ENCODE results near the gene ASCC2. TPM values are rescaled to one million over a fixed set of nuclear protein-coding genes. Genes with fewer than 3 reads are reported as not detected.

The ASCC2 gene
- total and polyA plus RNA-seq, 2 donors from 2014 or later, result 41.9 to 51.3 TPM

GRCh38 chr22:29798318-29798717 lies 39.8 kb downstream of the ASCC2 start:
- FAIRE-seq, result no peak

GRCh38 chr22:29797351-29797750 lies 40.7 kb downstream of the ASCC2 start:
- intact Hi-C loops (cut with DNase I), result no loop called here
- no peaks in the 10 kb centered on the region for H3K27me3 ChIP-seq (ENCODE audit: control insufficient read depth, insufficient read depth, low read length)
- no peak for TF ChIP-seq CTCF (IDR thresholded peaks at IDR 0.05; ENCODE audit: borderline replicate concordance, extremely low read depth, insufficient read depth)
- no peak overlapping the region for H3K4me3 ChIP-seq (ENCODE audit: low read length in 3 of 3)
- no peaks in the 10 kb centered on the region for H3K9me3 ChIP-seq (ENCODE audit: control insufficient read depth in 2 of 3, insufficient read depth in 1 of 3, low read length in 3 of 3)
- peaks cover 0 to 7% (median 0%) of the 10 kb centered on the region in 3 donors for H3K4me1 ChIP-seq (ENCODE audit: control insufficient read depth in 2 of 3, insufficient read depth in 2 of 3, low read depth in 1 of 3, low read length in 3 of 3)
- H3K36me3 ChIP-seq (ENCODE audit: control insufficient read depth in 2 of 3, insufficient read depth in 3 of 3, low read length in 3 of 3), result peaks cover 0 to 49% (median 45%) of the 10 kb centered on the region in 3 donors
- FAIRE-seq (no peak), DNase-seq (no peak)
- H3K27ac ChIP-seq (ENCODE audit: low read depth in 2 of 2, low read length in 2 of 2), result no peak overlapping the region
- H3K9ac ChIP-seq (ENCODE audit: low read length in 3 of 3), result no peak overlapping the region

More at GRCh38 chr22:29798318-29798717, 39.8 kb downstream of the ASCC2 start:
- peaks cover 0 to 41% (median 37%) of the 10 kb centered on the region in 3 donors for H3K36me3 ChIP-seq (ENCODE audit: control insufficient read depth in 2 of 3, insufficient read depth in 3 of 3, low read length in 3 of 3)
- DNase-seq, result no peak
- no peak overlapping the region for H3K27ac ChIP-seq (ENCODE audit: low read depth in 2 of 2, low read length in 2 of 2)
- no peak overlapping the region for H3K4me3 ChIP-seq (ENCODE audit: low read length in 3 of 3)
- no peaks in the 10 kb centered on the region for H3K9me3 ChIP-seq (ENCODE audit: control insufficient read depth in 2 of 3, insufficient read depth in 1 of 3, low read length in 3 of 3)
- no peak for TF ChIP-seq CTCF (IDR thresholded peaks at IDR 0.05; ENCODE audit: borderline replicate concordance, extremely low read depth, insufficient read depth)
- H3K9ac ChIP-seq (ENCODE audit: low read length in 3 of 3), result no peak overlapping the region
- no peaks in the 10 kb centered on the region for H3K27me3 ChIP-seq (ENCODE audit: control insufficient read depth, insufficient read depth, low read length)
- peaks cover 0 to 7% (median 0%) of the 10 kb centered on the region in 3 donors for H3K4me1 ChIP-seq (ENCODE audit: control insufficient read depth in 2 of 3, insufficient read depth in 2 of 3, low read depth in 1 of 3, low read length in 3 of 3)
- intact Hi-C loops (cut with DNase I), result no loop called here

- no peak overlapping the region for H3K27ac ChIP-seq (ENCODE audit: low read depth in 2 of 2, low read length in 2 of 2)
- DNase-seq (no peak), FAIRE-seq (no peak)
- H3K4me1 ChIP-seq (ENCODE audit: control insufficient read depth in 2 of 3, insufficient read depth in 2 of 3, low read depth in 1 of 3, low read length in 3 of 3), result peaks cover 0 to 7% (median 0%) of the 10 kb centered on the region in 3 donors
- H3K4me3 ChIP-seq (ENCODE audit: low read length in 3 of 3), result no peak overlapping the region
- H3K36me3 ChIP-seq (ENCODE audit: control insufficient read depth in 2 of 3, insufficient read depth in 3 of 3, low read length in 3 of 3), result peaks cover 0 to 41% (median 41%) of the 10 kb centered on the region in 3 donors
- intact Hi-C loops (cut with DNase I), result no loop called here
- H3K9ac ChIP-seq (ENCODE audit: low read length in 3 of 3), result no peak overlapping the region
- TF ChIP-seq CTCF (IDR thresholded peaks at IDR 0.05; ENCODE audit: borderline replicate concordance, extremely low read depth, insufficient read depth), result no peak
- no peaks in the 10 kb centered on the region for H3K27me3 ChIP-seq (ENCODE audit: control insufficient read depth, insufficient read depth, low read length)
- H3K9me3 ChIP-seq (ENCODE audit: control insufficient read depth in 2 of 3, insufficient read depth in 1 of 3, low read length in 3 of 3), result no peaks in the 10 kb centered on the region
Observed at GRCh38 chr22:29795663-29796062, 42.4 kb downstream of the ASCC2 start.

- intact Hi-C loops (cut with DNase I), result no loop called here
- Histone ChIP-seq H3K36me3 (ENCODE audit: control insufficient read depth in 2 of 3, insufficient read depth in 3 of 3, low read length in 3 of 3) (peaks cover 2 to 41% (median 38%) of the 10 kb centered on the region in 3 donors), H3K4me1 (ENCODE audit: control insufficient read depth in 2 of 3, insufficient read depth in 2 of 3, low read depth in 1 of 3, low read length in 3 of 3) (peaks cover 0 to 1% (median 0%) of the 10 kb centered on the region in 3 donors), H3K27ac (ENCODE audit: low read depth in 2 of 2, low read length in 2 of 2) (no peak overlapping the region), H3K4me3 (ENCODE audit: low read length in 3 of 3) (no peak overlapping the region), H3K27me3 (ENCODE audit: control insufficient read depth, insufficient read depth, low read length) (no peaks in the 10 kb centered on the region), H3K9me3 (ENCODE audit: control insufficient read depth in 2 of 3, insufficient read depth in 1 of 3, low read length in 3 of 3) (no peaks in the 10 kb centered on the region), H3K9ac (ENCODE audit: low read length in 3 of 3) (no peak overlapping the region)
- no peak for DNase-seq
- no peak for FAIRE-seq
- no peak for TF ChIP-seq CTCF (IDR thresholded peaks at IDR 0.05; ENCODE audit: borderline replicate concordance, extremely low read depth, insufficient read depth)
Observed at GRCh38 chr22:29793396-29793795, 44.7 kb downstream of the ASCC2 start.

All from kidney (tissue), 14 donors.